GM12878 (cell line): ENCODE results near the gene B3GNT4. TPM values are rescaled to one million over a fixed set of nuclear protein-coding genes. Genes with fewer than 3 reads are reported as not detected.

ENCODE experiments used
- BHLHE40 ChIP-seq, 2 experiments: fragments of 450-650 bp in 1 of 2; IDR thresholded peaks; 2 replicates each; pipeline ENCODE4 v1.6.1; 2011 to 2017; ENCODE audit warnings: low read depth in 2 of 2, borderline replicate concordance in 1 of 2, improper control_type of control experiment in 1 of 2, low read length in 1 of 2, mild to moderate bottlenecking in 1 of 2
- ETV6 ChIP-seq, 2 experiments: fragments of 450-650 bp in 1 of 2; IDR thresholded peaks in 1 of 2; conservative IDR thresholded peaks in 1 of 2; 2 replicates each; pipeline ENCODE4 v1.6.1; 2014; ENCODE audit warnings: antibody characterized with exemption in 1 of 2, borderline replicate concordance in 1 of 2, low read depth in 1 of 2, mild to moderate bottlenecking in 1 of 2, moderate library complexity in 1 of 2
- FOS ChIP-seq: IDR thresholded peaks from 3 replicates; pipeline ENCODE4 v1.6.1; 2011; ENCODE audit warnings: borderline replicate concordance; ENCODE audit not compliant: insufficient read length; ENCODE audit errors: extremely low read depth
- IKZF1 ChIP-seq: fragments of 450-650 bp; conservative IDR thresholded peaks from 2 replicates; pipeline ENCODE4 v1.6.1; 2017; ENCODE audit warnings: antibody characterized with exemption, mild to moderate bottlenecking
- LARP7 ChIP-seq: fragments of 450-650 bp; IDR thresholded peaks from 2 replicates; pipeline ENCODE4 v1.6.1; 2017; ENCODE audit warnings: mild to moderate bottlenecking
- MYC ChIP-seq: IDR thresholded peaks from 2 replicates; pipeline ENCODE4 v1.6.1; 2011; ENCODE audit warnings: mild to moderate bottlenecking, low read length, moderate library complexity, inconsistent platforms; ENCODE audit not compliant: insufficient read depth, insufficient replicate concordance, insufficient read length, severe bottlenecking
- NR2F1 ChIP-seq: fragments of 450-650 bp; conservative IDR thresholded peaks from 2 replicates; pipeline ENCODE4 v1.6.1; 2017; ENCODE audit warnings: mild to moderate bottlenecking
- NRF1 ChIP-seq: conservative IDR thresholded peaks from 2 replicates; pipeline ENCODE4 v1.6.1; 2011; ENCODE audit warnings: mild to moderate bottlenecking, low read depth, low read length, improper control_type of control experiment
- PAX5 ChIP-seq: IDR thresholded peaks from 2 replicates; pipeline ENCODE4 v1.6.1; 2011; ENCODE audit warnings: low read depth, low read length, borderline replicate concordance
- POLR2A ChIP-seq: IDR thresholded peaks from 2 replicates; pipeline ENCODE4 v1.6.1; 2011; ENCODE audit warnings: low read depth, mild to moderate bottlenecking, low read length
- RUNX3 ChIP-seq: IDR thresholded peaks from 2 replicates; pipeline ENCODE4 v1.6.1; 2012; ENCODE audit warnings: low read length, inconsistent platforms
- SIN3A ChIP-seq: IDR thresholded peaks from 2 replicates; pipeline ENCODE4 v1.6.1; 2012; ENCODE audit warnings: low read depth, low read length, improper control_type of control experiment
- SPI1 ChIP-seq: IDR thresholded peaks from 2 replicates; pipeline ENCODE4 v1.6.1; 2011; ENCODE audit warnings: low read depth, mild to moderate bottlenecking, low read length, moderate library complexity, borderline replicate concordance; ENCODE audit not compliant: insufficient read depth
- YBX1 ChIP-seq: fragments of 450-650 bp; IDR thresholded peaks from 2 replicates; pipeline ENCODE4 v1.6.1; 2016; ENCODE audit warnings: antibody characterized with exemption
- polyA plus RNA-seq, 11 experiments: library from polyadenylated mRNA; depleted of rRNA in 4 of 11; unstranded in 6 of 11; stranded (reverse) in 5 of 11; fragments of >200 nt; fragmentation: Nextera tagmentation in 4 of 11; fragmentation: Illumina TruSeq in 1 of 11; extraction: Ambion mirVana in 4 of 11; extraction: Trizol in 1 of 11; gene quantifications; 1 replicate in 1 of 11; 2 replicates in 10 of 11; pipeline versions ENCODE4 v1.2.1 to v1.2.3, GENCODE V29; 2011 to 2016; ENCODE audit warnings: inconsistent platforms in 2 of 11, missing spikeins in 2 of 11, low read depth in 1 of 11
- total RNA-seq, 4 experiments: library from RNA; depleted of rRNA in 3 of 4; stranded (reverse); fragments of >200 nt in 3 of 4; fragmentation: Illumina TruSeq in 1 of 4; extraction: Trizol in 1 of 4; gene quantifications; 2 replicates each; pipeline versions ENCODE4 v1.2.1 to v1.2.3, GENCODE V29; 2013 to 2021
- TF ChIP-seq, protein P1 (sequence below): fragments of 450-650 bp; IDR thresholded peaks from 2 replicates; pipeline ENCODE4 v1.6.1; 2018; ENCODE audit warnings: borderline replicate concordance, mild to moderate bottlenecking; ENCODE audit not compliant: partially characterized antibody
- TF ChIP-seq, protein P2 (sequence below): IDR thresholded peaks from 2 replicates; pipeline ENCODE4 v1.6.1; 2012; ENCODE audit warnings: low read length, inconsistent platforms
- TF ChIP-seq, protein P3 (sequence below), 3 experiments: IDR thresholded peaks in 2 of 3; conservative IDR thresholded peaks in 1 of 3; 2 replicates each; pipeline ENCODE4 v1.5.1; 2011; ENCODE audit warnings: low read depth in 3 of 3, low read length in 3 of 3, mild to moderate bottlenecking in 3 of 3, control low read depth in 2 of 3, moderate library complexity in 2 of 3, inconsistent platforms in 1 of 3, mixed read lengths in 1 of 3; ENCODE audit not compliant: control insufficient read depth in 2 of 3, insufficient read depth in 1 of 3; ENCODE audit errors: extremely low read depth in 1 of 3
- TF ChIP-seq, protein P4 (sequence below): fragments of 450-650 bp; IDR thresholded peaks from 2 replicates; pipeline ENCODE4 v1.6.1; 2017; ENCODE audit warnings: mild to moderate bottlenecking
- TF ChIP-seq, protein P5 (sequence below): fragments of 450-650 bp; IDR thresholded peaks from 2 replicates; pipeline ENCODE4 v1.6.1; 2017; ENCODE audit warnings: mild to moderate bottlenecking, low read depth, inconsistent platforms; ENCODE audit not compliant: poor library complexity, severe bottlenecking

B3GNT4 gene
- total and polyA plus RNA-seq, 10 of the 15 experiments (the other 5 are each of a cell fraction or from before 2014, with no cell fraction given), result 0.04 to 0.95 (median 0.88) TPM; not detected in 7

DNA sequence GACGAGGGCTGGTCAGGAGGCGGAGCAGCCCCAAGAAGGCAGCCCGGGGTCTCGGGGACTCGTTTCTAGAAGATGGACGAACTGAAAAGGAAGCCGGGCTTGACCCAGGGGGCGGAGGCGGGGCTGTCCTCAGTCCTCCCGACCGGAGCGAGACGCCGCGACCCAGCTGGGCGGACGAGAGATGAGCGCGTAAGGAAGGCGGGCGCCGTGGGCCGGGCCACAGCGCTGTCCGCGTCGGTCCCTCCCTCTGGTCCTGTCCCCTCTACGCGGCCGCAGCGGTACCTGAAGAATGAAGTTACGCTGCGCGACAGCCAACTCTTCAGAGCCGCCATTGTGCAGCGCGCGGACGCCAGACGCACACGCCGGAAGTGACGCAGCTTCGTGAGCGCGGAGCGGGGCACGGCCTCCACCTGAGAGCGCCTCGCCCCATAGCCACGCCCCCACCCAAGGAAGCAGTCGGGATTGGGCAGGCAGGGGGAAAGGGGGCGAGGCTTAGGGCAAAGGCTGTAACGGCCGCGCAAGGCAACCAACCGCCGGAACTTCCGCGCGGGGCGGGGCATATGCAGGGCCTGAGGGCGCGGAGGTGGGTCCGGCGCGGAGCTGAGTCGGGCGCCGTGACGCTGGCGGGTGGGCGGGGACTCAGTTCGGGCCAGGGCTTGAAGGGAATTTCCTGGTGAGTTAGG is 22.3 kb downstream of the B3GNT4 start, which contains the start of gene DIABLO (continued):
- TF ChIP-seq, protein P1, sequence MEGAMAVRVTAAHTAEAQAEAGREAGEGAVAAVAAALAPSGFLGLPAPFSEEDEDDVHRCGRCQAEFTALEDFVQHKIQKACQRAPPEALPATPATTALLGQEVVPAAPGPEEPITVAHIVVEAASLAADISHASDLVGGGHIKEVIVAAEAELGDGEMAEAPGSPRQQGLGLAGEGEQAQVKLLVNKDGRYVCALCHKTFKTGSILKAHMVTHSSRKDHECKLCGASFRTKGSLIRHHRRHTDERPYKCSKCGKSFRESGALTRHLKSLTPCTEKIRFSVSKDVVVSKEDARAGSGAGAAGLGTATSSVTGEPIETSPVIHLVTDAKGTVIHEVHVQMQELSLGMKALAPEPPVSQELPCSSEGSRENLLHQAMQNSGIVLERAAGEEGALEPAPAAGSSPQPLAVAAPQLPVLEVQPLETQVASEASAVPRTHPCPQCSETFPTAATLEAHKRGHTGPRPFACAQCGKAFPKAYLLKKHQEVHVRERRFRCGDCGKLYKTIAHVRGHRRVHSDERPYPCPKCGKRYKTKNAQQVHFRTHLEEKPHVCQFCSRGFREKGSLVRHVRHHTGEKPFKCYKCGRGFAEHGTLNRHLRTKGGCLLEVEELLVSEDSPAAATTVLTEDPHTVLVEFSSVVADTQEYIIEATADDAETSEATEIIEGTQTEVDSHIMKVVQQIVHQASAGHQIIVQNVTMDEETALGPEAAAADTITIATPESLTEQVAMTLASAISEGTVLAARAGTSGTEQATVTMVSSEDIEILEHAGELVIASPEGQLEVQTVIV, result peak; percentile 22
- TF ChIP-seq NR2F1 (peak; percentile 91), SIN3A (peak; percentile 89), MYC (no peak), IKZF1 (peak; percentile 70), FOS (no peak), YBX1 (no peak), RUNX3 (no peak; the same call in 1 of the 2 replicates), LARP7 (peak; percentile 95), BHLHE40 (IDR thresholded peaks at IDR 0.05; ENCODE audit: borderline replicate concordance in 1 of 2, low read depth in 2 of 2, low read length in 1 of 2) (peak in 1 of 2 experiments; percentile 65; a peak in 2 of 4 replicates), NRF1 (peak; percentile 49), POLR2A (peak; percentile 99), ETV6 (conservative IDR thresholded peaks at IDR 0.05 in 1 of 2, IDR thresholded peaks at IDR 0.05 in 1 of 2; ENCODE audit: borderline replicate concordance in 1 of 2, low read depth in 1 of 2) (no peak), PAX5 (peak; percentile 47; the same call in 1 of the 2 replicates), SPI1 (no peak)
- TF ChIP-seq, protein P2, sequence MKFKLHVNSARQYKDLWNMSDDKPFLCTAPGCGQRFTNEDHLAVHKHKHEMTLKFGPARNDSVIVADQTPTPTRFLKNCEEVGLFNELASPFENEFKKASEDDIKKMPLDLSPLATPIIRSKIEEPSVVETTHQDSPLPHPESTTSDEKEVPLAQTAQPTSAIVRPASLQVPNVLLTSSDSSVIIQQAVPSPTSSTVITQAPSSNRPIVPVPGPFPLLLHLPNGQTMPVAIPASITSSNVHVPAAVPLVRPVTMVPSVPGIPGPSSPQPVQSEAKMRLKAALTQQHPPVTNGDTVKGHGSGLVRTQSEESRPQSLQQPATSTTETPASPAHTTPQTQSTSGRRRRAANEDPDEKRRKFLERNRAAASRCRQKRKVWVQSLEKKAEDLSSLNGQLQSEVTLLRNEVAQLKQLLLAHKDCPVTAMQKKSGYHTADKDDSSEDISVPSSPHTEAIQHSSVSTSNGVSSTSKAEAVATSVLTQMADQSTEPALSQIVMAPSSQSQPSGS, result no peak
- TF ChIP-seq, protein P3, sequence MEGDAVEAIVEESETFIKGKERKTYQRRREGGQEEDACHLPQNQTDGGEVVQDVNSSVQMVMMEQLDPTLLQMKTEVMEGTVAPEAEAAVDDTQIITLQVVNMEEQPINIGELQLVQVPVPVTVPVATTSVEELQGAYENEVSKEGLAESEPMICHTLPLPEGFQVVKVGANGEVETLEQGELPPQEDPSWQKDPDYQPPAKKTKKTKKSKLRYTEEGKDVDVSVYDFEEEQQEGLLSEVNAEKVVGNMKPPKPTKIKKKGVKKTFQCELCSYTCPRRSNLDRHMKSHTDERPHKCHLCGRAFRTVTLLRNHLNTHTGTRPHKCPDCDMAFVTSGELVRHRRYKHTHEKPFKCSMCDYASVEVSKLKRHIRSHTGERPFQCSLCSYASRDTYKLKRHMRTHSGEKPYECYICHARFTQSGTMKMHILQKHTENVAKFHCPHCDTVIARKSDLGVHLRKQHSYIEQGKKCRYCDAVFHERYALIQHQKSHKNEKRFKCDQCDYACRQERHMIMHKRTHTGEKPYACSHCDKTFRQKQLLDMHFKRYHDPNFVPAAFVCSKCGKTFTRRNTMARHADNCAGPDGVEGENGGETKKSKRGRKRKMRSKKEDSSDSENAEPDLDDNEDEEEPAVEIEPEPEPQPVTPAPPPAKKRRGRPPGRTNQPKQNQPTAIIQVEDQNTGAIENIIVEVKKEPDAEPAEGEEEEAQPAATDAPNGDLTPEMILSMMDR (IDR thresholded peaks at IDR 0.05 in 2 of 3, conservative IDR thresholded peaks at IDR 0.05 in 1 of 3; ENCODE audit: control insufficient read depth in 2 of 3, extremely low read depth in 1 of 3, insufficient read depth in 1 of 3, low read depth in 3 of 3, low read length in 3 of 3), result no peak
- TF ChIP-seq, protein P4, sequence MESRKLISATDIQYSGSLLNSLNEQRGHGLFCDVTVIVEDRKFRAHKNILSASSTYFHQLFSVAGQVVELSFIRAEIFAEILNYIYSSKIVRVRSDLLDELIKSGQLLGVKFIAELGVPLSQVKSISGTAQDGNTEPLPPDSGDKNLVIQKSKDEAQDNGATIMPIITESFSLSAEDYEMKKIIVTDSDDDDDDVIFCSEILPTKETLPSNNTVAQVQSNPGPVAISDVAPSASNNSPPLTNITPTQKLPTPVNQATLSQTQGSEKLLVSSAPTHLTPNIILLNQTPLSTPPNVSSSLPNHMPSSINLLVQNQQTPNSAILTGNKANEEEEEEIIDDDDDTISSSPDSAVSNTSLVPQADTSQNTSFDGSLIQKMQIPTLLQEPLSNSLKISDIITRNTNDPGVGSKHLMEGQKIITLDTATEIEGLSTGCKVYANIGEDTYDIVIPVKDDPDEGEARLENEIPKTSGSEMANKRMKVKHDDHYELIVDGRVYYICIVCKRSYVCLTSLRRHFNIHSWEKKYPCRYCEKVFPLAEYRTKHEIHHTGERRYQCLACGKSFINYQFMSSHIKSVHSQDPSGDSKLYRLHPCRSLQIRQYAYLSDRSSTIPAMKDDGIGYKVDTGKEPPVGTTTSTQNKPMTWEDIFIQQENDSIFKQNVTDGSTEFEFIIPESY, result no peak
- TF ChIP-seq, protein P5, sequence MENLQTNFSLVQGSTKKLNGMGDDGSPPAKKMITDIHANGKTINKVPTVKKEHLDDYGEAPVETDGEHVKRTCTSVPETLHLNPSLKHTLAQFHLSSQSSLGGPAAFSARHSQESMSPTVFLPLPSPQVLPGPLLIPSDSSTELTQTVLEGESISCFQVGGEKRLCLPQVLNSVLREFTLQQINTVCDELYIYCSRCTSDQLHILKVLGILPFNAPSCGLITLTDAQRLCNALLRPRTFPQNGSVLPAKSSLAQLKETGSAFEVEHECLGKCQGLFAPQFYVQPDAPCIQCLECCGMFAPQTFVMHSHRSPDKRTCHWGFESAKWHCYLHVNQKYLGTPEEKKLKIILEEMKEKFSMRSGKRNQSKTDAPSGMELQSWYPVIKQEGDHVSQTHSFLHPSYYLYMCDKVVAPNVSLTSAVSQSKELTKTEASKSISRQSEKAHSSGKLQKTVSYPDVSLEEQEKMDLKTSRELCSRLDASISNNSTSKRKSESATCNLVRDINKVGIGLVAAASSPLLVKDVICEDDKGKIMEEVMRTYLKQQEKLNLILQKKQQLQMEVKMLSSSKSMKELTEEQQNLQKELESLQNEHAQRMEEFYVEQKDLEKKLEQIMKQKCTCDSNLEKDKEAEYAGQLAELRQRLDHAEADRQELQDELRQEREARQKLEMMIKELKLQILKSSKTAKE, result no peak
